Heart right ventricle (tissue), 16 donors: ENCODE results near the gene SMARCD2. TPM values are rescaled to one million over a fixed set of nuclear protein-coding genes. Genes with fewer than 3 reads are reported as not detected.
A peak's percentile ranks its signal among the peaks of the same experiment; 100 is the strongest.
"Not testable (repeated sequence)": the region's sequence is repeated elsewhere in the genome, so short reads cannot be mapped to it uniquely, and the experiment has no call there.

Source experiments
- ATAC-seq, 8 donors: fragments of 200-7000 bp; cut with Tn5 transposase; one replicate each; pipeline ENCODE4 v1.9.1; 2020; ENCODE audit warnings: mild to moderate bottlenecking in 8 of 8, moderate library complexity in 8 of 8, moderate number of reproducible peaks in 1 of 8
- DNase-seq, 2 donors: peaks; one replicate each; pipeline ENCODE4 v3.0.0-alpha.2; 2020
- H3K27ac ChIP-seq, 10 donors: fragments of 200-600 bp; sonication (generic) in 2 of 10; one replicate each; pipeline versions ENCODE4 v1.5.0 to v1.8.0; 2020 to 2022; ENCODE audit warnings: mild to moderate bottlenecking in 3 of 10
- H3K27me3 ChIP-seq, 7 donors: fragments of 200-600 bp; one replicate each; pipeline ENCODE4 v1.8.0; 2021 to 2022; ENCODE audit warnings: mild to moderate bottlenecking in 2 of 7
- H3K36me3 ChIP-seq, 9 donors: fragments of 200-600 bp; sonication (generic) in 1 of 9; one replicate each; pipeline versions ENCODE4 v1.5.0 to v1.8.0; 2020 to 2022; ENCODE audit warnings: mild to moderate bottlenecking in 2 of 9
- H3K4me1 ChIP-seq, 9 donors: fragments of 200-600 bp; sonication (generic) in 1 of 9; one replicate each; pipeline versions ENCODE4 v1.5.0 to v1.8.0; 2020 to 2022; ENCODE audit warnings: mild to moderate bottlenecking in 4 of 9
- H3K4me3 ChIP-seq, 10 donors: fragments of 200-600 bp; sonication (generic) in 2 of 10; one replicate each; pipeline versions ENCODE4 v1.5.0 to v1.8.0; 2020 to 2022; ENCODE audit warnings: mild to moderate bottlenecking in 7 of 10, moderate library complexity in 2 of 10
- H3K9me3 ChIP-seq, 11 donors: fragments of 200-600 bp in 10 of 11; sonication (generic) in 2 of 11; one replicate each; pipeline versions ENCODE4 v1.5.0 to v1.8.0; 2013 to 2022; ENCODE audit warnings: mild to moderate bottlenecking in 2 of 11, control low read depth in 1 of 11, moderate library complexity in 1 of 11
- WGBS, 2 donors: extraction: QIAGEN DNeasy Blood & Tissue Kit; methylation state at CpG; one replicate each; pipeline ENCODE4 v1.1.7; 2013; ENCODE audit warnings: inconsistent platforms in 1 of 2; 5-methylcytosine and 5-hydroxymethylcytosine counted together
- intact Hi-C, 10 donors: fragments of 100-400 bp; cut with DNase I; formaldehyde crosslinking; loops; one replicate each; pipeline versions ENCODE4 v1.11.1 to v1.14.2; 2022
- long read RNA-seq, 3 donors: library from polyadenylated mRNA; unstranded; transcript quantifications; one replicate each; pipeline ENCODE4 v2.0.0, GENCODE V29; 2020 to 2021
- polyA plus RNA-seq, 2 donors: library from polyadenylated mRNA; stranded (reverse); fragments of 200-250 nt; gene quantifications; one replicate each; pipeline ENCODE4 v1.2.3, GENCODE V29; 2013
- total RNA-seq, 10 donors: library from RNA; stranded (reverse); fragmentation: NEBNext Ultra II Directional in 3 of 10; extraction: Animal tissue kit (Norgen Biotek cat#: 25700) in 3 of 10; gene quantifications; one replicate each; pipeline versions ENCODE4 v1.2.1 to v1.2.4, GENCODE V29; 2021 to 2023
- TF ChIP-seq, protein P1 (sequence below), 9 donors: fragments of 200-600 bp; sonication (generic) in 2 of 9; IDR thresholded peaks; one replicate each; pipeline versions ENCODE4 v1.5.0 to v1.8.0; 2021 to 2022; ENCODE audit warnings: antibody characterized with exemption in 9 of 9, mild to moderate bottlenecking in 5 of 9, moderate library complexity in 1 of 9
- donor health status: Arrhythmogenic right ventricular cardiomyopathy.
- donor health status: ischemic (EF 13 %, LVEDD 7.1; RV severe dilation, severe dysfunction).
- donor health status: healthy with polysubstance abuse.
- donor health status: DM: no; HTN: yes; CAD: no.
- donor health status: DM: no; HTN: no; CAD: no.
- donor health status: ischemic (EF 25% LVEDD 6.9; RV normal size, moderate dysfunction).
- donor health status: ischemic (EF 25% LVEDD 5.7; RV mildly dilated, moderate dysfunction).
- donor health status: healthy.
- donor health status: DM: yes; HTN: yes; CAD: no.
- donor health status: Ischemic cardiomyopathy.
- donor health status: ischemic (EF 35%, LVEDD 5.7; RV mildly dilated, moderate dysfunction).
- donor health status: nonischemic (EF 11% LVEDD 7.7; RV severe dilation, severe dysfunction).
- donor health status: DM: yes; HTN: yes; CAD: no.
- donor health status: PGD.
- donor health status: ischemic (EF 29% LVEDD 5.4; RV normal size, mild dysfunction).
- donor health status: nonischemic (EF 23%, LVEDD 6.1; RV moderate dilation, normal function).

SMARCD2 gene
- total RNA-seq (10 to 100 TPM; 11.6 to 35.7 (median 17.3) TPM), polyA plus RNA-seq (10 to 100 TPM; 23.6 to 31.3 TPM)
- long read RNA-seq, donor 1, transcript SMARCD2-203 (13 exons, 2,716 nt) = major isoform, 39 of 49 reads
- long read RNA-seq, donor 1, partial matches to known transcripts = 7 of 49 reads
- long read RNA-seq, donor 1, other reads (novel, unspliced or antisense) = 3 of 49 reads
- long read RNA-seq, donor 2, transcript SMARCD2-203 (13 exons, 2,716 nt) = major isoform, 27 of 29 reads
- long read RNA-seq, donor 2, partial matches to known transcripts = 0 of 29 reads
- long read RNA-seq, donor 2, other reads (novel, unspliced or antisense) = 1 of 29 reads
- long read RNA-seq, donor 3, transcript SMARCD2-203 (13 exons, 2,716 nt) = major isoform, 6 of 14 reads
- long read RNA-seq, donor 3, partial matches to known transcripts = 5 of 14 reads
- long read RNA-seq, donor 3, other reads (novel, unspliced or antisense) = 3 of 14 reads

DNA sequence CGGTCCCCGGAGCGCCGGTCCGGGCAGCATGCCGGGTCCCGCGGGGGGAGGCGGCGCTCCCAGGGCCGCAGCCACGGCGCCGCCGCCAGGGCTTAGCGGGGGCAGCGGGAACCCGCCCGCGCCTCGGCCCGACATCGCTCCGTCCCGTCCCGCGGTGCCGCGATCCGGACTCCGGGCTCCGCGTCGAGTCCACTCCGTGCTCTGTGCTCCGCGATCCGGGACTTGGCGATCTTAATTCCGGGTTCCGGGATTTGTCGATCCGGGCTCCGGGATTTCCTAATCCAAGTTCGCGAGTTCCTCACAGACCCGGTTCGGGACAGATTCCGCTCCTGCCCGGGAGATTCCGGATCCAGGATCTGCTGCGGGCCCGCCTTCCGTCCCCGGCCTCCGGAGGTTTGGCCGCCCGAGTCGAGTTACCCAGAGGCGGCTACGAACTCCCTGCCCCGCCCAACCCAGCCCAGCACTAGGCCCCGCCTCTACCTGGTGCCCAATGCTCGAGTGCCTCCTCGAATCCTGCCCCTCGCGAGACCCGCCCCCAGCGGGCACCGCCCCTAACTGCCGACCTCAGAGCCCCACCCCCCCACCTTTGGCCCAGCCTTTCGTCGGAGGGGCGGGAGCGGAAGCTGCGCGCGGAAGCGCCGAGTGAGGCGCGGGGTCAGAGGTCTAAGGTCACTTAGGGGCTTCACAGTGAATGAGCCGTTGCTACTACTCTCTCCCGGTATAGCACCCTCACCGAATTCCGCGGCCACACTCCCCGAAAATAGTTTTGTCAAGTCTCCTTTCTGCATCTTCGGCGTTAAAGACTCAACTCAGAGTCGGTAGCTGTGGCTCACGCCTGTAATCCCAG lies at the start of gene SMARCD2:
SMARCD2 (minus strand) TSS at position 146 of the 847 bp plus-strand sequence; CDS start at position 135, 11 bp downstream.
- Histone ChIP-seq H3K4me1 (peaks cover 30 to 53% (median 47%) of the 10 kb centered on the region in 9 donors), H3K36me3 (peaks cover 0 to under 1% (median 0%) of the 10 kb centered on the region in 9 donors), H3K4me3 (peak within 1 kb of the TSS; percentile 73 to 95 (median 90)), H3K27me3 (no peaks in the 10 kb centered on the region), H3K9me3 (no peaks in the 10 kb centered on the region), H3K27ac (peak within 1 kb of the TSS; percentile 87 to 98 (median 94))
- TF ChIP-seq, protein P1, sequence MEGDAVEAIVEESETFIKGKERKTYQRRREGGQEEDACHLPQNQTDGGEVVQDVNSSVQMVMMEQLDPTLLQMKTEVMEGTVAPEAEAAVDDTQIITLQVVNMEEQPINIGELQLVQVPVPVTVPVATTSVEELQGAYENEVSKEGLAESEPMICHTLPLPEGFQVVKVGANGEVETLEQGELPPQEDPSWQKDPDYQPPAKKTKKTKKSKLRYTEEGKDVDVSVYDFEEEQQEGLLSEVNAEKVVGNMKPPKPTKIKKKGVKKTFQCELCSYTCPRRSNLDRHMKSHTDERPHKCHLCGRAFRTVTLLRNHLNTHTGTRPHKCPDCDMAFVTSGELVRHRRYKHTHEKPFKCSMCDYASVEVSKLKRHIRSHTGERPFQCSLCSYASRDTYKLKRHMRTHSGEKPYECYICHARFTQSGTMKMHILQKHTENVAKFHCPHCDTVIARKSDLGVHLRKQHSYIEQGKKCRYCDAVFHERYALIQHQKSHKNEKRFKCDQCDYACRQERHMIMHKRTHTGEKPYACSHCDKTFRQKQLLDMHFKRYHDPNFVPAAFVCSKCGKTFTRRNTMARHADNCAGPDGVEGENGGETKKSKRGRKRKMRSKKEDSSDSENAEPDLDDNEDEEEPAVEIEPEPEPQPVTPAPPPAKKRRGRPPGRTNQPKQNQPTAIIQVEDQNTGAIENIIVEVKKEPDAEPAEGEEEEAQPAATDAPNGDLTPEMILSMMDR (IDR thresholded peaks at IDR 0.05) = peak in 2 of 9 donors; percentile 6
- peak; percentile 88 to 94 (median 90) for ATAC-seq
- peak; percentile 98 to 99 for DNase-seq
- WGBS, 2 donors = 0% methylated on average over 92 of the region's 92 CpGs
- intact Hi-C loops = loop anchor here in 4 of 10 donors (1.0 to 5.0 kb wide), 2 partner anchors 15 to 70 kb away; partner anchors contain the start of genes FTSJ3 (in 3 of the 4), PSMC5 (in 3 of the 4), CCDC47 (in 1 of the 4) and DDX42 (in 1 of the 4)

DNA sequence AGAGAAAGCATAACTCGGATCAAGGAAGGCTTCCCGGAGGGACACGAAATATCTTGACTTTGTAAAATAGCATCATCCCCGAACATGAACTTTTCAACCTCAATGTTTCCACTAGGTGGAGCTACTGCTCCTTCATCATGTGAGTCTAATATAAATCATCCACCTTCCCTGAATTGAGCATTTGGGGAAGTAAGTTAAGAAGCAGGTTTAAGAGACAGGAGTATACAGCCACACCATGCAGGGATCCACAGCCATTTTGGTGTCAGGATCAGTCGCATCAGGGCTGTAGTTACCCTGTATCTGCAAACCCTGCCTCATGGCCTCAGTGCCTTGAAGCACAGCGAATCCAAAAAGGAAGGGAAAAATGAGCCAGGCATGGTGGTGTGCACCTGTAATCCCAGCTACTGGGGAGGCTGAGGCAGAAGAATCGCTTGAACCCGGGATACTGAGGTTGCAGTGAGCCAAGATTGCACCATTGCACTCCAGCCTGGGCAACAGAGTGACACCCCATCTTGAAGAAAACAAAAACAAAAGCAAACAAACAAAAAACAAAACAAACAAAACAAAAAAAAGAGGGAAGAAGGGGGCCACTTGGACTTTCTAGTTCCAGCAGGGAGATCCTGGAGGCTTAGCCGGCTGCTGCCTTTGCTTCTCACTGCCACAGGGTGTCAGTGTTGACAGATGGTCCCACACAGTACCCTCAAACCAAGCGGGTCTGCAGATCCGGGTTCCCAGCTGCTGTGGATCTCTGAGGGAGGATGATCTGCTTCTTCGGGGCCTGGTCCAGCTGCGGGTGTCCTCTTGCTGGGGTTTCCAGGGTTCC lies 46.8 kb upstream of the SMARCD2 start:
- H3K4me1 ChIP-seq, H3K27ac ChIP-seq, H3K36me3 ChIP-seq, DNase-seq, H3K9me3 ChIP-seq, H3K27me3 ChIP-seq, intact Hi-C loops, H3K4me3 ChIP-seq: not testable (repeated sequence)
- peak in 5 of 8 donors; percentile 64 to 77 (median 74) for ATAC-seq
- TF ChIP-seq, protein P1 (IDR thresholded peaks at IDR 0.05) = peak in 8 of 9 donors; percentile 4 to 56 (median 47)
- WGBS, 2 donors = 33 to 36% methylated on average over 13 of the region's 13 CpGs

DNA sequence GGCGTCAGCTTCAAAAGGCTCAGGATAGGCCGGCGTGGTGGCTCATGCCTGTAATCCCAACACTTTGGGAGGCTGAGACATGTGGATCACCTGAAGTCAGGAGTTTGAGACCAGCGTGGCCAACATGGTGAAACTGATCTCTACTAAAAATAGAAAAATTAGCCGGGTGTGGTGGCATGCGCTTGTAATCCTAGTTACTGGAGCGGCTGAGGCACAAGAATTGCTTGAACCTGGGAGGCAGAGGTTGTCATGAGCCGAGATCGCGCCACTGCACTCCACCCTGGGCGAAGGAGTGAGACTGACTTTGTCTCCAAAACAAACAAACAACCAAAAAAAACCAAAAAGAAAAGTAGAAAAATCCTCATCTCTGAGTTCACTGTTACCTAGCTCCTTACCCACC lies 42.6 kb upstream of the SMARCD2 start:
- H3K36me3 ChIP-seq, ATAC-seq, DNase-seq, H3K4me1 ChIP-seq, H3K4me3 ChIP-seq, intact Hi-C loops, H3K9me3 ChIP-seq, H3K27me3 ChIP-seq, H3K27ac ChIP-seq: not testable (repeated sequence)
- WGBS, 2 donors = 85 to 88% methylated on average over 11 of the region's 11 CpGs

DNA sequence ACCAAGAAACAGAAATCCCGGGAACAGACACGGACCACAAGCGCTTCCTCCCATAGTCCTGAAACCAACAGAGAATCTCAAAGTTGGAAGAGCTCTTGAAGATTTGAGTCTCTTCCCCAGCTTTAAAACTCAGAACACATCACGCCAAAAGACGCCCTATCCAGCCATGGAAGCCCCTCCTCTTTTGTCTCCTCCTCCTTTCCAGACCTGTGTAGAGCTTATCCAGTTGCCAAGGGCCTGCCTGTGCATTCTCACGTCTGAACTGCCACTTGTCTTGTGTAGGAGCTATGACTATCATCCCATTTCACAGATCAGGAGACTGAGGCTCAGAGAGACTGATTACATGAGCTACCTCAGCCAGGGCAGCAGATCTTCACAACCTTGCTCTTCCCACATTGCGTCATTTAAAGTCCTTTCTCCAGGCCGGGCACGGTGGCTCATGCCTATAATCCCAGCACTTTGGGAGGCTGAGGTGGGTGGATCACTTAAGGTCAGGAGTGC lies 40.2 kb upstream of the SMARCD2 start:
- H3K36me3 ChIP-seq, H3K27ac ChIP-seq, H3K4me1 ChIP-seq, H3K27me3 ChIP-seq, ATAC-seq, intact Hi-C loops, H3K9me3 ChIP-seq, H3K4me3 ChIP-seq, DNase-seq: not testable (repeated sequence)
- WGBS, 2 donors = 77 to 84% methylated on average over 9 of the region's 9 CpGs
